GM18861 (cell line): ENCODE results near the gene ZFPM1.
"Not testable (repeated sequence)": the region's sequence is repeated elsewhere in the genome, so short reads cannot be mapped to it uniquely, and the experiment has no call there.

Experiments used
- ATAC-seq: cut with Tn5 transposase; IDR thresholded peaks from one replicate; pipeline ENCODE4 v1.9.1; 2021; ENCODE audit not compliant: unreplicated experiment

Gene ZFPM1

DNA sequence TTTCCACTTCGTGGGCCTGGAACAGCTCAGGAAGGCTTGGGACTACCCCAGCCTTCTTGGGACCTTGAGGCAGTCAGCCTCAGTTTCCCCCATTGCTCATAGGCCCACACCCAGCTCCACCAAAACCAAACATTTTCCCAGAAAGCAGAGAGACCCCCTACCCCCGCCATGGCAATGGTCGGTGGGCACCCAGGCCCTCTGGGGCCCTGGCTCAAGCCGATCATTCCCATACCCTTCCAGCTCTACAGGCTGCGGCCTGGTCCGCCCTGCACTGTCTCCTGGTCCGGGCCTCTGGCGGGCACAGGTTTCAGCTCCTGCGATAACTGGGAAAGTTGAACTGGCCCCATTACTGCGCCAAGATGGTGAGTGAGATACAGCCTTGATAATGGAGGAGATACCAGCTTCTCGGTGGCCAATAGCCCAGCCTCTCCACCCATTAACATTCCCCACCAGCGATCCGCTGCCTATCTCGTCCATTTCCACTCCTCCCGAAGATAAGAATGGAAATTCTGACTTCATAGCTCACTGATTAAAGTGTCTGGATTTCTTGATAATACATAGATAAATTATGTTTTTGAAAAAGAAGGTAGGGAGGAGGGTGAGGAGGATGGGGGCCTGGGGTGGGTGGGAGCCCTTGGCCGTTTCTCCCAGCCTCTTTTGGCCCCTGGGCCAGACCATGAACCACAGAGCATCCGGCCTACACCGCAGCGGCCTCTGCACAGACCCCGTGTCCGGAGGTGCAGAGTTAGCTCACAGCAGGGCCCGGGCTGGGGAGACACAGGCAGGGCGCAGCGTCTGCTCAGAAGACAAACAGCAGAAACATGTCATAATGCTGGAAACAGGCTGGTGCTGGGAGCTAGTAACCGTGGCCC is 11.6 kb downstream of the ZFPM1 start:
- no peak for ATAC-seq

DNA sequence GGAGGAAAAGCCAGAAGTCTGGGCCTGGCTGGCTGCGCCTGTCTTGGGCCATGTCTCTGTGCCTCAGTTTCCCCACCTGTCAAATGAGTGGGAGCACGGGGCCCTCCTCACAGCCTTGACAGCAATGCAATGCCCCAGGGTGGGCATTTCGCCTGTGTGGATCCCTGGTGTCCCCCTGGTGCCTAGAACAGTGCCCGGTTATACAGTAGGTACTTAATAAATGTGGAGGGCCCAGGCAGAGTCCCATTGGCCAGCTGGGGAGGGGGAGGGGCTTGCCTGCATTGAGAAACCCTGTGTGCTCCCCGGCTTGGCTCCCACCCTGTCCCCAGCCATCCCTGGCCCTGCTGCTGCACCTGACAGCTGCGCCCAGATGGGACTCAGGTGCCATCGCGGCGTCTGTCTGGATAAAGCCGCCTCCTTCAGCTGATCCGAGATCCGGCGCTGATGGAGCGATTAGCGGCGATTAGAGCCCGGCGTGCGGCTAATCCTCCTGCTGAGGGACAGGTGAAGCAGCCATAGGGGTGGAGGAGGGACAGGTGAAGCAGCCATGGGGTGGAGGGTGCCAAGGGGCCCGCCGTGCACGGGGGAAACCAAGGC is 12.4 kb downstream of the ZFPM1 start:
- no peak for ATAC-seq

DNA sequence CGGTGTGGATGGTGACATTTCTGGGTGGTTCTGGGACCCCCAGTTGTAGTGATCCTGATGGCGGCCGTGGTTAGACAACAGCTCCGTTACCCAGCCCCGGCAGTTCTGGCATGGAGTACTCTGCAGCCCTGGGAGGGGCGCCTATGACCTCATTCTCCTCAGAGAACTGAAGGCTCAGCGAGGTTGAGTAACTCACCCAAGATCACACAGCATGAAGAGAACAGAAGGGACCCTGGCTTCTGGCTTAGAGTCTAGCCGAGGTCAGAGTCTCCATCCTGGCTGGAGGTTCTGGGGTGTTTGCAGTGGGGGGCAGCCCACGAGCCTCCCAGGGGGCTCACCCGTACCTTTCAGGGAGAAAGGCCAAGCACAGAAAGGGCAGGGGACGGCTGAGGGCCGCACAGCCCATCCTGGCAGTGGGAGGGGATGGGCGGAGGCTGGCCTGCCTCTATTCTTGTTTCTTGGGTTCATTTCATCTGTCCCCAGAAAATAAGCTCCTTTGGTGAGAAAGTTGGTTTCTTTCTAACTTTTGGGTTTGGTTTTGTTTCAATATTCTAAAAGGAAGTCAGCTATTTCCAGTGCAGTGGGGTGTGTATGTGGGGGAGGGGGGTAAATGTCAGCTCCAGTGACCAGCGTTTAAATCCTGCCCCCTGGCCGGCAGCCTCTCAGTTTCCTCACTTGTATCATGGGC is 13.2 kb downstream of the ZFPM1 start:
- no peak for ATAC-seq

DNA sequence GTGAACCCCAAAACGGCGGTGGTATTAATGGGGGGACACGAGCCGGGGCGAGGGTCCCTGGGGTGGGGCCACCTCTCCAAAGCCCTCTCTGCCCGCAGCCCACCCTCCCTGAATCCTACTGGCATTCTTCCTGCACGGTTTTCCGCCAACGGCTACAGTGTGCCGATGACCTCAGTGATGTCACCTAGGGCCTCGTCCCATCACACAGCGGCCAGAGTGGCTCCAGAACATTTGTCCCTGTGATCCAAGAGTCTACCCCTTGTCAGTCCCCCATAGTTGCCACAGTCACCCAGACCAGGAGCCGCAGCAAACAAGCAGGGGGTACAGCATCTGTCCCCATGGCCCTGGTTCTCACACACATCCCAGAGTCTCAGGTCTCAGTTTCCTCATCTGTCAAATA is 13.9 kb downstream of the ZFPM1 start:
- ATAC-seq, result no peak

DNA sequence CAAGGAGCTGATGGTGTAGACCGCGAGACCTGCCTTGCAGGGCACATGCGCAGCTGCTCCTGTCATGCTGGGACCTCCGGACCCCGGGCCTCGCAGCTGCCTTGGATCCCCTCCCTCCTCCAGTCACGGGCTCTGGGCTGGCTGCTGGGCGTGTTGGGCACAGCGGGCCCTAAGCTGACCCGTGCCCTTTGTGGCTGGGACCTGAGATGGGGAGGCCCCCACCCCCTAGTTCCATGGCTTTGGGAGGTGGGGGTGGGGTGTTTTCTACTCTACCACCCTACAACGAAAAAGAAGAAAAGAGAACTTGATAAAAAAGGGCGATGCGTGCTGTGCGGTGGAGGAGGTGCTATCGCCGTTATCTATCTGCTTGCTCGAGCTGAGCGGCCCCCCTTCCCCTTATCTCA is 14.5 kb downstream of the ZFPM1 start:
- no peak for ATAC-seq

DNA sequence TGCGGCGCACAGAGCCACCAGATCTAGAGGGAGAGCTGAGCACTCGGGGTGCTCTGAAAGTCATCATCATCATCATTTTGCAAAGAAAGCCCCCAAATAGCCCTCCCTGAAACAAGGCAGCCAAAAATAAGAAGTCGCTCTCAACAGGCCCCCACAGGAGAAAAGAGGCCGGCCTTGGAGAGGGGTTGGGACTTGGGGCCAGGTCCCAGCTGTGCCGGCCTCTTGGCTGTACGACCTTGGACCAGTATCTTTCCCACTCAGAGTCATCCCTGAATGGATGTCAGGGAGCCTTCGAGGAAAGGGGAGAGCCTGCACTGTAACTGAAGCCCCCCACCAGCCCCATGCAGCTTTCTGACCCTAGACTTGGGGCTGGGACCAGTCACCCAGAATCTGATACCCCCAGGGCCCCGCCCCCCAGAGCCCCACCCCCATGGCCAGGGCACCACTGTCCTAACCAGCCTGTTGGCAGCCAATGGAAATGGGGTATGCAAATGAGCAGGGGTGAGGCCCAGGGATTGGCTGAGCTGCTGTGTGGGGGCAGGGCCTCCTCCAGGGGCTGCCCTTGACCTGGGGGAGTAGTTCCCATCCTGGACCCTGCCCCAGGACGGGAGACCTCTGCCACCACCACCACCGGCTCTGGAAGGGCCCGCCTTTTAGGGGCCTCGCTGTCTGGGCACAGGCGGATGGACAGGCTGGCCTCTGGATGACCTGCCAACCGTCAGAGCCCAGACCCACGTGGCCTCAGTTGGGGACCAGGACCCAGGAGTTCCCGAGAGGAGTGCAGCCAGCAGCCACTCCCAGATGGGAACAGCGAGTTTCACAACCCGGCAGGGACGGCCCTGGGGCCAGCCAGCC is 15.4 kb downstream of the ZFPM1 start:
- no peak for ATAC-seq

DNA sequence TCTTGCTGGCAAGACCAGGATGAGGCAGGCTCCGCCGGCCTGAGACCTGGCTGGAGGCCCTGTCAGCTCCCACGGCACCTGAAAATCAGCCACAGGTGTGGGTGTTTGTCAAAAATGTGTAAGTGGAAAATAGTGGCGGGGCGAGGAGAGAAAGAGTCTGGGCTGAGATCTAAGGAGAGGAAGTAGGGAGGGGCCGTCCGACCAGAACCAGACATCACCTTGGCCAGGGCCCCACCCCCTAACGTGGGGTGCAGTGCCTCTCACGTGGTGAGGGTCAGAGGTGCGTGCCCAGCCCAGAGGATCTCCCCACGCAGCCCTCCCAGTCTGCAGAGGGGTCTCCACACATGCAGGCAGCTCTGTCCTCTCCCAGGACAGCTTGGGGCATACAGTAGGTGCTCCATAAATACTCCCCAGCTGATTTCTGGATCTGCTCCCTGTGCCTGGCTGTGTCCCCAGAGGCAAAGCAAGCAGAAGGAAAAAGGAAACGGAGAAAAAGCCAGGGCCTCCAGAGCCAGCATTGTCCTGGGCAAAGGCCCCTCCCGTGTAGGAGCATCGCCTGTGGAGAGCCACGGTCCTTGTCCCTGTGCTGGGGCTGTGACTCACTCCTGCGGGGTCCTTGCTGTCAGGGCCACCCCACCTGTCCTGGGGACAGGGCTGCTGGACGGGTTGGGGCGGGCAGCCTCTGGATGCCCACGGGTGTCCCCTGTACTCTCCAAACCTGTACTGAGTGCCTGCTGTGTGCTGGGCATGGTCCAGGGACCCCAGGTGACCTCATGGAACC is 16.7 kb downstream of the ZFPM1 start:
- ATAC-seq, result no peak

DNA sequence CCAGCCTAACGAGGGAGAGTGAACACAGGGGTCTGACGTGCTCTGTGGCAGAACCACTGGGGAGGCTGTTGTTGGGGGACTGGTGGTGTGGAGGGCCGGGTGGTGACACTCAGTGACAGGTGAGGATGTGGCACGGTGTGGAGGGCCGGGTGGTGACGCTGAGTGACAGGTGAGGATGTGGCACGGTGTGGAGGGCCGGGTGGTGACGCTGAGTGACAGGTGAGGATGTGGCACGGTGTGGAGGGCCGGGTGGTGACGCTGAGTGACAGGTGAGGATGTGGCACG is 17.3 kb downstream of the ZFPM1 start:
- not testable (repeated sequence) for ATAC-seq

DNA sequence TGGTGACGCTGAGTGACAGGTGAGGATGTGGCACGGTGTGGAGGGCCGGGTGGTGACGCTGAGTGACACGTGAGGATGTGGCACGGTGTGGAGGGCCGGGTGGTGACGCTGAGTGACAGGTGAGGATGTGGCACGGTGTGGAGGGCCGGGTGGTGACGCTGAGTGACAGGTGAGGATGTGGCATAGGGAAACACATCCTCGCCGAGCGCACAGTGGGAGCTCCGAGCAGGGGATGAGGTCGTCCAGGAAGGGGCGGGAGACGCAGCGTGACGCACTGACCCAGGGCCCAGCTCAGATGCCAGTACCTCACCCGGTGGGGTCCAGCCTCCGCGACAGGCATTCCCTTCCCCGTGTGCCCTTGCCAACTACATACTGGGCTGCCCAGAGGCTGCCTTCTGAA is 17.6 kb downstream of the ZFPM1 start:
- not testable (repeated sequence) for ATAC-seq

DNA sequence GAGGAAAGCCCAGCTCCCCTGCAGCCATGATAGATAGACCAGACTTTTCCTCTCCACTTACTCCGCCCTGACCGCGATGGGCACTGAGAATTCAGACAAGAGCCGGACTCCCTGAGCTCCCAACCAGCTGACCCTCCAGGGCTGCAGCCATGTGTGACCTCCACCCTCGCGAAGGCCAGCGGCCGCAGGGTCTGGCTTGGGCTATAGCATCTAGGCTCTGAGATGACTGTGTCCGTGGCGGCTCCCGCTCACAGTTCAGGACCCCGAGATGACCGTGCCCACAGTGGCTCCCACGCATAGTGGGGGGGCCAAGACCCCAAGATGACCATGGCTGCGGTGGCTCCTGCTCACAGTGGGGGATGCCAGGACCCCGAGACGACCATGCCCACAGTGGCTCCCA is 18.0 kb downstream of the ZFPM1 start:
- no peak for ATAC-seq

DNA sequence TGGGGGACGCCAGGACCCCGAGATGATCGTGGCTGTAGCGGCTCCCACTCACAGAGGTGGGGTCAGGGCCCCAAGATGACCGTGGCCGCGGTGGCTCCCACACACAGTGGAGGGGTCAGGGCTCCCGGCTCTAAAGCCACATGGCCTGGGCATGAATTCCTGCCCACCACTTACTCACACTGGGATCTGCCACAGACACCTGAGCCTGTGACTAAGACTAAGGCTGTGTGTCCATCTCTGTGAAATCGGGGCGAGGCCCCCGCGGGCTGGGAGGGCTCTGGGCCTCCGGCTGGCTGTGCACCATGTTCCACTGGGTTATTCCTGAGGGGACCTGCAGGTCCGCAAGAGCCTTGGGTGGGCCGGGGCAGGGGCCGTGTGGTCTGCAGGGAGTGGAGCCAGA is 18.5 kb downstream of the ZFPM1 start:
- ATAC-seq, result no peak

DNA sequence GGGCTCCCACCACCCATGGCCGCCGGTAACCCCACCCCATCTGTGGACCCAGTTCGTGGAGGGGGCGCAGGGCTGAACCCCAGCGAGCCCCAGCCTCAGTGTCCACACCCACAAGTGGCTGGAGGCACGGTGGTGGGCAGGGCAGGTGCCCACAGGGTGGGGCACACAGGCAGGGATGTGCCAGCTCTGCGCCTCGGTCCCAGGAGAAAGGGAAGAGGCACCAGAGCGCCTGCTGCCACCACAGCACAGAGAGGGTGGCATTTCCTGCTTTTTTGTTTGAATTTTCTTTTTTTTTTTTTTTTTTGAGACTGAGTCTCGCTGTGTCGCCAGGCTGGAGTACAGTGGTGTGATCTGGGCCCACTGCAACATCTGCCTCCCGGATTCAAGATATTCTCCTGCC is 19.0 kb downstream of the ZFPM1 start:
- no peak for ATAC-seq

DNA sequence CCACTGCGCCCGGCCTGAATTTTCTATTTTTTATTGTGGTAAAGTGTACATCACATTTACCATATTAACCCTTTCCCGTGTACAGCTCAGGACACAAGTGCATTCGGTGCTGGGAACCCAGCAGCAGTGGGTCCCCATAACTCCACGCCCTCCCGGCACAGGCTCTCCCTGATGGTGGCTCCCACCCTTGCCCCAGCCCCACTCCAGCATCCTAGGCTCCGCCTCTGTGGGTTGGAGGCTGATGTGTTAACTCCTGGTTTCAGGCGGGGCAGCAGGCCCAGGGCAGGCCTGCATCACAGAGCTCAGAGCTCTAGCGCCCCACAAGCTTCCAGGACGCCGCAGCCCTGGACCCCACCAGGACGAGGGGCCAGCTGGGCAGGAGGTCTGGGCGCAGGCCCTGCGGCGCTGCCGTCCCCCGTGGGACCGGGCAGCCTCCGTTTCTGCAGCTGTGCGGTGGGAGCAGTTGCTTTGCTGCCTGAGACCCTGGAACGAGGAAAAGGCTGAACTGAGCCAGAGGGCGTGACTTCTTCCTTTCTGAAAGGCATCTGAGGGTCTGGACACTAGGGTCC is 19.6 kb downstream of the ZFPM1 start:
- ATAC-seq, result no peak

DNA sequence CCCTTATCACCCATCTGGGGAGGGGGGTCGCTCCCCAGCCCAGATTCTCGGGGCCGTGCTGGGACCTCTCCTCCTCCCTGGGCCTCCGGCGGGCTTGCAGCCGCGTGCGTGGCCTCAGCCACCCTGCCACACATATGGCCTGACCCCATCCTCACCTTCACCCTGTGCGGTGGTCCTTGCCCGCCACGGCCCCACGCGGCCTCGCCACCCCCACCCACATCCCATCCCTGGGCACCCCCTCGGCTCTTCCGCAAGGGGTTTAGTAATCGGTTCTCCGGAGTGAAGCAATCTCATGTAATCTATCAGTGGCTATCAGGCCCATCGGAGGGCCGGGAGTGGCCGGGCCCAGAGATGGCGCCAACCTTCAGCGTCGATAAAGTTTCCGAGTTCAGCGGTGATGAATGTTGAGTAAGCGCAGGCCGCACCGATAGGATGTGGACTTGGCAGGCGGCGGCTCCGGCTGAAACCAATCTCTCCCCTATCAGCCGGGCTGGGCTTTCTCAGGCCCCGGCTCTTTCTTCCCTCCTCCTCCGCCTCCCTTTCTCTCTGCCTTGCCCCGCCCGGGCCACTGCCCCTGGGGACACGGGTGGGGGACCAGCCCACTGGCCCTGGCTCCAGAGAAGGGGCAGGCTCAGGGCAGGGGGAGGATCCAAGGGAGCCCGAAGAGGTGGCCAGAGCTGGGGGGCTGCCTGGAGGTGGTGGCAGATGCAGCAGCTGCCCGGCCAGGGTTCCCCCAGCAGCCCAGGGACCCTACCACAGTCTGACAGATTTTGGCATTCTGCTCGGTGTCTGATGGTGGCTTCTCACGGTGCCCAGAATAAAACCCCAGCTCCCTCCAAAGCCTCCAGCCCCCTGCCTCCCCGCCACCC is 20.8 kb downstream of the ZFPM1 start:
- no peak for ATAC-seq

DNA sequence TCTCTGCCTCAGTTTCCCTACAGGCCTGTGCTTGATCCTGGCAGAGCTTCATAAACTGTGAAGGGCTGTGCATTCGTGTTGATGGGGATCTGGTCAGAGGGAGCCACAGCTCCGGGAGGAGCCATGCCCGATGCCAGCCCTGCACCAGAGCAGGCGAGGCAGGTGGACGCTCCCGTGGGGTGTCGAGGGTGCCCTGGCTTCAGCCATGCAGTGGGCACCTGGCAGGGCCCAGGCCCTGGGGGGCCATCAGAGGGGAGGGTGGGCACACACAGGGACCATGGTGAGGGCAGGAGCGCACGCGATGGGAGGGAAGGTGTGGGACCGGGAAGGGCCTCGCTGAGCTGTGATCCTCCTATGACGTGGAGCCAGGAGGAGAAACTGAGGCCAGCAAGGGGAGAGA is 22.0 kb downstream of the ZFPM1 start:
- no peak for ATAC-seq

DNA sequence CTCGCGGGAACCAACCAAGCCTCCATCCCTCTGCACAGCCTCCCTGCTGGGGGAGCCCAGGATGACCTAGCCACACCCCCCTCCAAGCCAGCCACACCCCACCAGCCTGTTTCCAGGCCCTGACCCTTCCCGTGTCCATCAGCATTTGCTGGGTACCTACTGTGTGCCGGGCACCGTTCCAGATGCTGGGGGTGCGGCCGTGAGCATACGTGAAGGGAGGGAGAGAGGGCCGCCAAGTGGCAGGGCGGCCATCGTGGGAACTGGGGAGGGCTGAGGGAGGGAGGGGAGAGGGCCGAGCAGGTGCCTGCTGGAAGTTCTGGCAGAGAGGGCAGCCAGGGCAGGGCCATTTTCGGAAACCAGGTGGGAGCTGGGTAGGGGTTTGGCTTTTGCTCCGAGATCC is 23.1 kb downstream of the ZFPM1 start:
- ATAC-seq, result no peak

DNA sequence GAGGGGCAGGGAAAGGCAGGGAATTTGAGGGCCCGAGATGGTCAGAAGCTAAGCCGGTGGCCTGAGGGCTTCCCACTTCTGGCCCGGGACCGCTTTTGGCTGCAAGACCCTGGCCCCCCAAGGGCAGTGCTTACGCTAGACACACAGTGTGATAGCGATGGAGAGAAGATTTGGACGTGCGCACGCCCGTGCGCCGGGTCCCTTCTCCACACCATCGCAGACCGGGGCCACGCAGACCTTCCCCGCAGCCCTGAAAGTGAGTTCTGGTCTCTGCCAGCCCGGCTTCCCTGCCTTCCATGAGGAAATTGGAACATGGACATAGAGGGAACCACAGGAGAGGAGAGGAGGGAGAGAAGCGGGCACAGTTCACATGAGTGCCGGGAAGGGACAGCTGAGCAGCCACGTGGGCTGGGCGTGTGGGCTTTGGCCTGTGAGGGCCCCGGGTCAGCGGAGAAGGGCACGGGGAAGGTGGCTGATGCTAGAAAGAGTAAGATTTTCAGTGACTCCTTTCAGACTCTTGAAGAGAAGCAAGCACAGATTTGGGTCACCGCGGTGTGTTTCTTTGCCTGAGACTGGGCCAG is 23.8 kb downstream of the ZFPM1 start:
- no peak for ATAC-seq

DNA sequence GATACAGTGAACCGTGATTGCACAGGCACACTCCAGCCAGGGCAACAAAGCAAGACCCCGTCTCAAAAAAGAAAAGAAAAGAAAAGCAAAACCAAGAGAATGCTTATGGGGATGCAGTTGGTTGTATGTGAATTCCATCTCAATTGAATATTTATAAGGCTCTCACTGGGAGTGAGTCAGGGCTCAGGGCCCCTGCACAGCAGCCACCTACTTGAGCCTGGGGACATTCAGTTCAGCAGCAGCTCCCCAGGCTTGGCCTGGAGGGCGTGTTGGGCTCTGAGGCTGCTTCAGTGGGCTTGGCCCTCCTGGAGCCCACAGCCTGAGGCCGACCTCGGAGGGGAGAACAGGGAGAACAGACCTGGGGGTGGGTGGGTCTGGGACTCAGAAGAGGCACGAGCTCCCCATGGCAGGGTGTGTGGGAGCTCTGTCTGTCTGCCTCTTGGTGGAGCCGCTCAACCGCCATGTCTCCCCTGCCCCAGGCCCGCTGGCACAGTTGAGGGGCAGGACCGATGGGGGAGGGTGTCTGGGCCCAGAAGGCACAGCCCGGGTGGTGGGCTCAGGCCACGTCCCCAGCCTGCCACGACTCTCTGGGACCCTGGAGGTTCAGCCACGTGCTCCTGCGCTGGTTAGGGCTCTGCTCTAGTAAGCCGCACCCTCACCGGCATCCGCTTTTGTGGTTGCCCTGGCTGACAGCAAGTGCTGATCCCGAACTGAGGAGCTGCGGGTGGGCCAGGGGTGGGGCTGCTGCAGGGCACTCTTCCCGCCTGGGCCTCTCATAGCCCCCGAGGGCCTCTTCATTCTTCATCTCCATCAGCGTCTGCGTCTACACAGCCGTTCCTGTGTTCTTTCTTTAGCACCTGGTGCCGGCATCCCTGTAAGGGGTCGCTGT is 24.8 kb downstream of the ZFPM1 start:
- ATAC-seq, result no peak
